AG09319 (cell line): ENCODE measurements around the gene ERI3.

ENCODE experiments used
- DNase-seq: peaks from one replicate; pipeline ENCODE4 v3.0.0-alpha.2; 2010; ENCODE audit warnings: low read depth; ENCODE audit errors: extremely low read depth
- CTCF ChIP-seq: IDR thresholded peaks from 2 replicates; pipeline ENCODE4 v1.5.1; 2011; ENCODE audit warnings: low read depth, mild to moderate bottlenecking, inconsistent platforms, low read length, moderate library complexity

ERI3 gene

GRCh38 chr1:44377925-44378784 is 23.1 kb upstream of the ERI3 start:
- TF ChIP-seq CTCF, result peak; percentile 73
- no peak for DNase-seq

GRCh38 chr1:44375547-44375946 is 20.5 kb upstream of the ERI3 start:
- TF ChIP-seq CTCF, result no peak
- DNase-seq, result no peak

GRCh38 chr1:44371206-44371605 is 16.1 kb upstream of the ERI3 start:
- DNase-seq, result no peak
- no peak for TF ChIP-seq CTCF

GRCh38 chr1:44368471-44369151 is 13.6 kb upstream of the ERI3 start:
- DNase-seq, result no peak
- TF ChIP-seq CTCF, result no peak

GRCh38 chr1:44367944-44368343 is 12.9 kb upstream of the ERI3 start:
- no peak for TF ChIP-seq CTCF
- no peak for DNase-seq

GRCh38 chr1:44366371-44366975 is 11.4 kb upstream of the ERI3 start:
- DNase-seq, result no peak
- TF ChIP-seq CTCF, result no peak

GRCh38 chr1:44361478-44361877 is 6.4 kb upstream of the ERI3 start:
- no peak for DNase-seq
- TF ChIP-seq CTCF, result peak; percentile 15
